HG02759 (cell line): ENCODE measurements around the gene USP4.

Source experiments
- ATAC-seq: cut with Tn5 transposase; IDR thresholded peaks from one replicate; pipeline ENCODE4 v1.9.1; 2021; ENCODE audit warnings: mild to moderate bottlenecking, moderate library complexity; ENCODE audit not compliant: unreplicated experiment

Gene USP4

GRCh38 chr3:49296781-49297411 lies 43.0 kb downstream of the USP4 start:
- no peak for ATAC-seq

GRCh38 chr3:49295489-49296058 lies 44.3 kb downstream of the USP4 start:
- no peak for ATAC-seq

DNA sequence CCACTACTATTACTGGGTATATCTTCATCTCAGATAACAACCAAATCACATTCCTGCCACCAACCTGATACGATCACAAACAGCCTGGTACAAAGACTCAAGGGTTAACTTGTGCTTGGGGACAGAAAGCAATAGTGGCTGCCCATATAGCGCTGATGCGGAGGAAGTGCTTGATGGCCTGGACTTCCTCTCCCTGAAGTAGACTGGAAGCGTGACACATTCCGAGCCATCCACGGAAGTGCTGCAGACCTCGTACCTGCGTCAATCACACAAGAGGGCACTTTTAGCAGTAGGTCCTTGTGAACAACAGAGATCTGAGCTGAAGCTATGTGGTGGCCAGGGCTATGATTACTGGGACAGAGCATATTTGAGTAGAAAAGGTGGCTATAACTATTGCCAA lies 45.5 kb downstream of the USP4 start:
- ATAC-seq: no peak

DNA sequence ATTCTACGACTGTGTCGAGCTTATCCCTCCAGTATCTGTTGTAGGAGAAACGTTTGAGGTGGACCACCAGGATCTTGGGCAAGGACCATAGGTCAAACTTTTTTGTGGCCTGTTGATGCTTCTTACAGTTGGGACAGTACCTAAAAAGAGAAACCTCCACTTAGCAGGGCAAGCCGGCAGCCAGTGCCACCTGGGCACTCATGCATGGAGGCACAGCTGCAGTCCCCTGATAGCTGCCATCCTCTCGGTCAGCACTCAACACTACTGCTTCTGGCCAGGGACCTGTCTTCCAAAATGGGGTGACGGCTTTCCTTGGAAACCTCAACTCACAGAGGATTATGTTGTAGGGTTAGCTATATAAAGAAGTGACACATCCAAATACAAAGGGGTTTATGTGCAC lies 55.9 kb downstream of the USP4 start:
- no peak for ATAC-seq

- no peak for ATAC-seq
Measured at GRCh38 chr3:49279376-49279775, 60.5 kb downstream of the USP4 start.

DNA sequence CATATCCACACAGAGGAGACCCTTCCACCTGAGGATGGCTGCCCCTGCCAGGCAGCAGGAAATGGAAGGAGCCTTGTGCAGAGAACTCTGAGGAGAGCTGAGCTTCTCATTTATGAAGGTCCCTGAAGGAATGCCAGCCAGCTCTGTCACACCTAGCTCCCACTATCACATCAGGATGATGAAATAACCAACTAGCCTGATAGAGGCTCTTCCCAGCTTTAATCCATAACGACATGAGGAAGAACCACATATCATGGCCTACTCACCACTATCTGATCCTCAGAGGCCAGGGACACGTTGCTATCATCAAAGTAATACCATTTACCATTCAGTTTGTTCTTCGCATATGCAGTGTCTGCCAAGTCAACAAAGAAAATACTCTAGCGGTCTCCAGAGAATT lies 61.3 kb downstream of the USP4 start:
- no peak for ATAC-seq

DNA sequence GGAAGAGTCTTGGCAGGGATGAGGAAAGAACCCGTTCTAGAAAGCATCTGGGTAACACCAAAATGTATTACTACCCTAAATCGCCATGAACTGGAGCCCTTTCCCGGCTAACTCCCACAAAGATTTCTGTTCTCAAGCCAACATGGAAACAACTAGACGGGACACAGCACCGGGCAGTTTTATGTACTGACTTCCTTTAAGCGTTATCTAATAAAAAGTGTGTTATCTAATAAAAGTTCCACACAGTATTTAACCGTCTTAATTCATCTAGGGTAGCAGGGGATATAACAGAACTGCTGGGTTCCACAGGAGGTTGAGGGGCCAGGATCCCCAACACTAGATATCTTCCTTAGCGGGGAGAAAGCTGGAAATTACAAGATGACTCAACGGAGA lies 62.5 kb downstream of the USP4 start:
- no peak for ATAC-seq

GRCh38 chr3:49276475-49277382 lies 63.1 kb downstream of the USP4 start, which contains the start of gene C3orf62:
Gene C3orf62, minus strand, starts transcription at chr3:49277232. Its CDS starts 360 bp downstream, at chr3:49276872.
- peak; percentile 77 for ATAC-seq

GRCh38 chr3:49273825-49274532 lies 65.9 kb downstream of the USP4 start:
- no peak for ATAC-seq

GRCh38 chr3:49271047-49271446 lies 68.8 kb downstream of the USP4 start:
- no peak for ATAC-seq

DNA sequence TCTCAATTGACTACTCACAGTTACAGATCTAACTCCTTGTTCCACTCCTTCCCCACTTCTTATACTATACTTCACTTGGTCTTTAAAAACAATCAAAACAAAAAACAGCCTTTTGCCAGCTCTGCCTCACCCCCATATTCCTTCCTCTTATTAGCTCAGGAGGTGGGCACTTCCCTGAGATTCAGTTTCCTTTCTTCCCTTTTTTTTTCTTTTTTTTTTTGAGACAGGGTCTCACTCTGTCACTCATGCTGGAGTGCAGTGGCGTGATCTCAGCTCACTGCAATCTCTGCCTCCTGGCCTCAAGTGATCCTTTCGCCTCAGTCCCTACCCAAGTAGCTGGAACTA lies 69.7 kb downstream of the USP4 start:
- no peak for ATAC-seq

DNA sequence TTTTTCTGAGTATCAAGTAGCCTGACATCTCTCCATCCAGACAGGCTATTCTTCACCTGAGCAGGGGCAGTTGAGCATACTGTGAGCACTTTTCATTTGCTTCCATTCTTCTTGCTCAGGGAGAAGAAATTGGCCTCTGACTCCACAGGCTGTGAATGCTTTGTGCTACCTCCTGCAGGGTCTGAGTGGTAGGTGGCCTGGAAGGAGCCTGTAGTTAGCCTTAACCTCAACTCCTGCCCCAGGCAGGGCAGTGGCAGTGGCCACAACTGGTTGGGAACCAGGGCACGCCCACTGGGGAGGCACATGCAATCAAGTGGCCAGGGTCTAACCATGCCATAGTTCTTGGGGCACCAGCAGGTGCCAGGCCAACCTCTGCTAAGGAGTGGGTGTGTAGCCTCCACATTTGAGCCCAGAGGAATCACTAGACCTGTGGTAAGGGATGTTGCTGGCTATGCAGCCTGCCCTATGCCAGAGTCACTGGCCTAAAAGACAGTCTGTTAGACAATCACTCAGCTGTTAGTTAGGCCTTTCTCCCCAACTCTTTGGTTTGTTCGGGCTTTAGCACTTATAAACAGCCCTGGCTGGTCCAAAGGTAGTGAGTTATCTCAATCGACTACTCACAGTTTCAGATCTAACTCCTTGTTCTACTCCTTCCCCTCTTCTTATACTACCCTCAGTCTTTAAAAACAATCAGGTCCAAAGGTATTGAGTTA lies 70.3 kb downstream of the USP4 start:
- ATAC-seq: no peak

DNA sequence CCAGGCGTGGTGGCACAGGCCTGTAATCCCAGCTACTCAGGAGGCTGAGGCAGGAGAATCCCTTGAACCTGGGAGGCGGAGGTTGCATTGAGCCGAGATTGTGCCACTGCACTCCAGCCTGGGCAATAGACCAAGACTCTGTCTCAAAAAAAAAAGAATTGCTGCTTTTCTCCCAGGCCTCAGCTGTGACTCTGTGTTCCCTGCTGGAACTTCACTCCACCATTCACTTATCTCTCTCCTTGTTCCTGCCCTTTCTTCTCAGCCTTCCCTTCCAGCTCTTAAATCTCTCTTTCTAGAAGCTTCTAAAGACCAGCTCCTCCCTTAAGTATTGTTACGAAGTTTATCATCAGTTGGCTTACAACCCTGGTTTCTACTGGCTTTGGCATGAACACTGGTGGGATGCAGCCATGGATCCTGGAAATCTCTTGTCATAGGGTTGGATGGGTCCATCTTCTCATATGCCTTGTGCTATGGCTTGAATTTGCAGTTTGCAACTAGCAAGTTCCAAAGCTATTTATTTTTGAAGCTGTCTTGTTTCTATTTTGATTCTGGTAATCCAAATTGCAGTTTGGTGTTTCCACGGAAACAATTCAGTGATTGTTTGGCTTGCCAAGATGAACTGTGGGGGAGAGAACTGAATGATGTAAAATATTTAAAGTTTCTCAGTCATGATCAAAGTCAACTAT lies 73.3 kb downstream of the USP4 start:
- no peak for ATAC-seq

GRCh38 chr3:49265661-49266386 lies 74.0 kb downstream of the USP4 start:
- ATAC-seq: no peak

DNA sequence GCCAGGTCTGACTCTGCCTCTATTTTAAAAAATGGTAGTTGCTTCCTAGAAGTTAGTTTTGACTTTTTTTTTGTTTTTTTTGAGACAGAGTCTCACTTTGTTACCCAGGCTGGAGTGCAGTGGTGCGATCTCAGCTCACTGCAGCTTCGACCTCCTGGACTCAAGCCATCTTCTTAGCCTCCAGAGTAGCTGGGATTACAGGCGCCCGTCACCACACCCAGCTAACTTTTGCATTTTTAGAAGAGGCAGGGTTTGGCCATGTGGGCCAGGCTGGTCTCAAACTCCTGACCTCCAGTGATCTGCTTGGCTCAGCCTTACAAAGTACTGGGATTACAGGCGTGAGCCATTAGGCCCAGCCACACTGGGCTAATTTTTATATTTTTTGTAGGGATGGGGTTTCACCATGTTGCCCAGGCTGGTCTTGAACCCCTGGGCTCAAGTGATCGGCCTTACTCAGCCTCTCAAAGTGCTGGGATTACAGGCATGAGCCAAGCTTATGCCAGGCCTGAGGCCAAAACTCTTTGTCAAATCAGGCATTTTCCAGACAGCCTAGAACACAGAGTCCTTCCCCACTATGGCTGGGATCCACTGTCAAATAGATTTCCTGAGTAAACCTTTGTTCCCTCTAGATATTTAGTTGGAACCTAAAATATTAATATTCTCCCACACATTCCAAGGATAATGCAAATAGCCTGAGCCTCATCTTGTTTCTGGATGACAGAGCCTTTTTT lies 76.5 kb downstream of the USP4 start:
- no peak for ATAC-seq

DNA sequence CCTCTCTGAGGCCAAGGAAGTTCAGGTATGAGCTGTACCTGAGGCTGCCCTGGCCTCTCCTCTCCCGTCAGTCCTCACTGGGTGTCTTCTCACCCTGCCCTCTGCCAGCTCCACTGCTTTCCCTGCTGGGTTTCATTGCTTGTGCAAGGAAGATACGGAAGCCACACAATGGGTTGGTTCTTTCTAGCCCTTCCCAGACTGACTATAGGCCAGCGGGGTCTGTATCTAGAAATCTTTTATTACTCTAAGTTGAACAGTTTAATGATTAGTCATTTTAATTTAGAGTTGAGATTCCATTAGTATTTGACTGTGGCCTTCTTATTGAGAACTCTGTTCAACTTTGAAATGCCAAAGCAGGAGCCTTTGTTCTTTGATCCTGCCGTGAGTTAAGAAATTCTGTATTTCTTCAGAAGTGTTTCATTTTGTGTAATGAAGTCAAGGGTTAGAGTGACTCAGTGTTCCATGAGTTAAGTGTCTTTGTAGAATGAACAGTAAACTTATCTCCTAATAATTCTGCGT lies 79.0 kb downstream of the USP4 start:
- no peak for ATAC-seq

DNA sequence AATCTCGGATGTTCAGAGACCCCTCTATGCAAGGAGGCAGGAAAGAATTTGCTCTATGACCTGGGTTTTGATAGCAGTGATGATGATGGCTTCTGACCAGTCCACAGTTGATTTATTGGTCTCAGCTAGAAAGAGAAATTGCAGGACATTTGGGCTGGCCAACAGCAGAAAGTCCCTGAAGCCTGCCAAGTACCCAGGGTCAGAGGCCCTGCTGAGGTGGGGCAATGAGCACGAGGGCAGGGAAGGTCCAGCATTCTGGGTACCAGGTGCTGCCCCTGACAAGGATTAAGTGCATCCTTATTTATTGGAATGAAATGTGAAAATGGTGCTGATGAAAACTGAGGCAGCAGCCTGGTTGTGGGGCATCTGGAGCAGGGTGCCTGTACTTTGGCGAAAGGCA lies 82.7 kb downstream of the USP4 start:
- no peak for ATAC-seq

GRCh38 chr3:49255718-49256511 lies 83.9 kb downstream of the USP4 start:
- no peak for ATAC-seq
